Epithelial cell of proximal tubule (primary cell): ENCODE results near the gene TAX1BP1. TPM values are rescaled to one million over a fixed set of nuclear protein-coding genes. Genes with fewer than 3 reads are reported as not detected.

Experiments
- DNase-seq: peaks from one replicate; pipeline ENCODE4 v3.0.0-alpha.2; 2011; ENCODE audit warnings: low read depth
- H3K4me3 ChIP-seq: 2 replicates; pipeline ENCODE4 v1.5.1; 2011; ENCODE audit warnings: low read depth, mild to moderate bottlenecking, low read length
- total RNA-seq: library from RNA; depleted of rRNA; stranded (reverse); fragments of >200 nt; gene quantifications from 2 replicates; pipeline ENCODE4 v1.2.3, GENCODE V29; 2015
- TF ChIP-seq, protein P1 (sequence below): conservative IDR thresholded peaks from 2 replicates; pipeline ENCODE4 v1.5.1; 2012; ENCODE audit warnings: low read depth, mild to moderate bottlenecking, low read length

The TAX1BP1 gene
- 38.4 and 63.1 TPM in 2 replicates for total RNA-seq

- H3K4me3 ChIP-seq = peak within 1 kb of the TSS; percentile 90
- TF ChIP-seq, protein P1, sequence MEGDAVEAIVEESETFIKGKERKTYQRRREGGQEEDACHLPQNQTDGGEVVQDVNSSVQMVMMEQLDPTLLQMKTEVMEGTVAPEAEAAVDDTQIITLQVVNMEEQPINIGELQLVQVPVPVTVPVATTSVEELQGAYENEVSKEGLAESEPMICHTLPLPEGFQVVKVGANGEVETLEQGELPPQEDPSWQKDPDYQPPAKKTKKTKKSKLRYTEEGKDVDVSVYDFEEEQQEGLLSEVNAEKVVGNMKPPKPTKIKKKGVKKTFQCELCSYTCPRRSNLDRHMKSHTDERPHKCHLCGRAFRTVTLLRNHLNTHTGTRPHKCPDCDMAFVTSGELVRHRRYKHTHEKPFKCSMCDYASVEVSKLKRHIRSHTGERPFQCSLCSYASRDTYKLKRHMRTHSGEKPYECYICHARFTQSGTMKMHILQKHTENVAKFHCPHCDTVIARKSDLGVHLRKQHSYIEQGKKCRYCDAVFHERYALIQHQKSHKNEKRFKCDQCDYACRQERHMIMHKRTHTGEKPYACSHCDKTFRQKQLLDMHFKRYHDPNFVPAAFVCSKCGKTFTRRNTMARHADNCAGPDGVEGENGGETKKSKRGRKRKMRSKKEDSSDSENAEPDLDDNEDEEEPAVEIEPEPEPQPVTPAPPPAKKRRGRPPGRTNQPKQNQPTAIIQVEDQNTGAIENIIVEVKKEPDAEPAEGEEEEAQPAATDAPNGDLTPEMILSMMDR = no peak
- peak; percentile 31 for DNase-seq
Measured at GRCh38 chr7:27739909-27740448, at the start of gene TAX1BP1. Gene TAX1BP1, plus strand, starts transcription at chr7:27740162. Its CDS starts 8,363 bp downstream, at chr7:27748525.

DNA sequence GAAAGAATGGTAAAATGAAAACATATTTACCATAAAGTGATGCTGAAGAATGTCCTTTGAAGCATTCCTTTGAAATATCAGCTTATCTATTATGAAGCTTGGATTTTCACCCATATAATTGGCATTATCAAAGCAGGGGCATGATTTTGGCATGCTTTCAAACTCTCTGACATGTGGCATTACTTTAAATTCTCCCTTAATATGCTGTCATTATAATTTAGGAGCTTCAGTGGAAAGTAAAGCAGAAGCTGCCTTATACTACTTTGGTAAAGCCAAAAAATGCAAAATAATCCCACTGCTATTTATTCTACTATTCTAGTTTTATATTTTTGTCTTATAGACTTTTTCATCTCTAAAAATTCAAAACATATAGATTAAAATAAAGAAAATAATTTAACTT, 49.3 kb upstream of the TAX1BP1 start:
- no peak overlapping the region for H3K4me3 ChIP-seq
- no peak for DNase-seq
- TF ChIP-seq, protein P1 = no peak

DNA sequence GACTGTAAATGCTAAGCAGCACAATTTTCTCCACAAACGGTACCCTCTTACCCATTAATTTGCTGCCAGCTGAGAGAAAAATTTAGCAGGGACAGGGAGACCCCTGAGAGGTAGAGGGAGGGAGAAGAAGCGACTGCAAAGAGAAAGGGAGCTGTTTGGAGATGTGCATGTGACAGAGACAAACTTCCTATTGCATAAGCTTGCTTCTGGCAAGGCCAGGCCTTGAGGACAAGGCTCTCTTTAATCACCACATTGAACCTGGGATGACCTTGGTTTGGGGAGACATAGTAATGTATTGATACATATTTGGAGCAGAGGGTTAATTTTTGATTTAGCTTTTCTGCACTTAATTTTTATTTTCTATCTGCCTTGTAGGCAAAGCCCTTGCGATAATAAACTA, 46.2 kb upstream of the TAX1BP1 start:
- DNase-seq = no peak
- no peak overlapping the region for H3K4me3 ChIP-seq
- TF ChIP-seq, protein P1 = no peak

DNA sequence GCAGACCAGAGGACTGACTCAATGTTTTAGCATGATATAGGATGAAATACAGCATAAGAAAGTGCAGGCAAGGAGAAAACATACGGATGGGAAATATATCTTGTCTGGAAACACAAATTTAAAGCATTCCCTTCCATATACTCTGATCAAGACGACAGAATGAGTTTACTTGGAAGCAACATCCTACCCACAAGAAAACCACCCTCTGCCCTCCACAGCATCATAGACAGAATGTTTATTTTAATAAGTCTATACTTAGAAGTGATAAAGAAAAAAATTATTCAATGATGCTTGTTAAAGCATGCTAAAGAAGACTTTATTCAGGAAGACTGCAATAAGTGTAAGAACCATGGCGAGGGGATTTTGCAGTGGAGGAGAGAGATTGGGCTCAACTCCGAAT, 44.9 kb upstream of the TAX1BP1 start:
- TF ChIP-seq, protein P1 = no peak
- H3K4me3 ChIP-seq = no peak overlapping the region
- DNase-seq = no peak

- peak; percentile 30 for DNase-seq
- no peak overlapping the region for H3K4me3 ChIP-seq
- TF ChIP-seq, protein P1 = no peak
Measured at GRCh38 chr7:27697861-27698430, 42.0 kb upstream of the TAX1BP1 start.

DNA sequence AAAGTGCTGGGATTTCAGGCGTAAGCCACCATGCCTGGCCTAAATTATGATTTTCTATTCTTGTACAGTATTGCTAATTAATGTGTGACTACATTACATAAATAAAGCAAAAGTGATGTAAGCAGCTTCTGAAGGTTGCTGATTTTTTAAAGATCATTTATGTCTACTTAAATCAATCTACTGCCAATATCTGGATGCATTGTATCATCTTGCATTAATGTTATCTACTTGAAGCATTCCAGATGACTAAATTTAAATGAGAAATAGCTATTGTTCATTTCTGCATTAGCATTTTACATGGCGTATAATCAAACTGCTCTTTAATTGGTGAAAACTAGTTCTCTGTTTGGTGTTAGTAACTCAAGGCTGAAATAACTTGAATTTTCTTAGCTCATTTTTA, 40.2 kb upstream of the TAX1BP1 start:
- H3K4me3 ChIP-seq = no peak overlapping the region
- DNase-seq = no peak
- TF ChIP-seq, protein P1 = no peak

DNA sequence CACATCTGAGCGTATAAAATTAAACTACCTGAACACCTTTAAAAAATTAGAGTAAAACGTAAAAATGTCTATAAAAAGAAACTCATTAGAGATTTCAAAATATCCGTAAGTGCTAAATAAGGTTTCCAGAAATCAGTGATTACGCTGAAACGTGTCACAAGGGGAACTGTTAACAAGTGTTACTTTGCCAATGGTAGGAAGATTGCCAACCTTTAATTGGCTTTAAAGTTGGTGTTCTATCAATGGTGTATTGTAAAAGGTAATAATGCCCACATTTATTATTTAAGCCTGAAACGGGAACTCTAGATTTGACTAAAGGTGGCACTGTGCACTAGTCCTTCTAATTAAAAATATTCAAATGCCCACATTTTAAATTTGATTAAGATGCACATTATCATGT, 39.5 kb upstream of the TAX1BP1 start:
- no peak for DNase-seq
- TF ChIP-seq, protein P1 = no peak
- no peak overlapping the region for H3K4me3 ChIP-seq
